SKM-1 (cell line): ENCODE data around the gene DHRS7B.
"Not testable (repeated sequence)": the region's sequence is repeated elsewhere in the genome, so short reads cannot be mapped to it uniquely, and the experiment has no call there.

ENCODE experiments used
- DNase-seq: peaks from one replicate; lab custom pipeline; 2025; ENCODE audit not compliant: unreplicated experiment; lab: John Stamatoyannopoulos, UW

Gene DHRS7B

GRCh38 chr17:21176773-21177395, 50.1 kb downstream of the DHRS7B start:
- DNase-seq: no peak

- no peak for DNase-seq
Observed at GRCh38 chr17:21177401-21177800, 50.6 kb downstream of the DHRS7B start.

GRCh38 chr17:21177854-21178600, 51.3 kb downstream of the DHRS7B start:
- no peak for DNase-seq

GRCh38 chr17:21183468-21183867, 56.7 kb downstream of the DHRS7B start:
- DNase-seq: no peak

GRCh38 chr17:21184570-21184969, 57.8 kb downstream of the DHRS7B start:
- DNase-seq: no peak

- no peak for DNase-seq
Observed at GRCh38 chr17:21185061-21185460, 58.3 kb downstream of the DHRS7B start.

GRCh38 chr17:21186399-21187187, 59.8 kb downstream of the DHRS7B start:
- DNase-seq: no peak

GRCh38 chr17:21189361-21189760, 62.6 kb downstream of the DHRS7B start:
- no peak for DNase-seq

- DNase-seq: no peak
Observed at GRCh38 chr17:21190078-21190477, 63.3 kb downstream of the DHRS7B start.

- no peak for DNase-seq
Observed at GRCh38 chr17:21191698-21192097, 64.9 kb downstream of the DHRS7B start.

GRCh38 chr17:21192414-21192813, 65.7 kb downstream of the DHRS7B start:
- DNase-seq: not testable (repeated sequence)

GRCh38 chr17:21193031-21193430, 66.3 kb downstream of the DHRS7B start:
- no peak for DNase-seq

- no peak for DNase-seq
Observed at GRCh38 chr17:21194226-21194625, 67.5 kb downstream of the DHRS7B start.

GRCh38 chr17:21194703-21195102, 67.9 kb downstream of the DHRS7B start:
- DNase-seq: no peak

GRCh38 chr17:21196126-21196525, 69.4 kb downstream of the DHRS7B start:
- no peak for DNase-seq

- no peak for DNase-seq
Observed at GRCh38 chr17:21198411-21198810, 71.6 kb downstream of the DHRS7B start.

- no peak for DNase-seq
Observed at GRCh38 chr17:21199311-21199710, 72.5 kb downstream of the DHRS7B start.

- DNase-seq: no peak
Observed at GRCh38 chr17:21199856-21200255, 73.1 kb downstream of the DHRS7B start.

- DNase-seq: no peak
Observed at GRCh38 chr17:21200590-21201297, 74.0 kb downstream of the DHRS7B start.

- no peak for DNase-seq
Observed at GRCh38 chr17:21201298-21201595, 74.5 kb downstream of the DHRS7B start.

- no peak for DNase-seq
Observed at GRCh38 chr17:21201874-21202273, 75.1 kb downstream of the DHRS7B start.

GRCh38 chr17:21202512-21202911, 75.7 kb downstream of the DHRS7B start:
- no peak for DNase-seq
